Amniotic epithelial cell (primary cell): ENCODE data around the gene INPP4B.

Experiments used
- DNase-seq: peaks from one replicate; pipeline ENCODE4 v3.0.0-alpha.2; 2010; ENCODE audit warnings: low read depth

Gene INPP4B

DNA sequence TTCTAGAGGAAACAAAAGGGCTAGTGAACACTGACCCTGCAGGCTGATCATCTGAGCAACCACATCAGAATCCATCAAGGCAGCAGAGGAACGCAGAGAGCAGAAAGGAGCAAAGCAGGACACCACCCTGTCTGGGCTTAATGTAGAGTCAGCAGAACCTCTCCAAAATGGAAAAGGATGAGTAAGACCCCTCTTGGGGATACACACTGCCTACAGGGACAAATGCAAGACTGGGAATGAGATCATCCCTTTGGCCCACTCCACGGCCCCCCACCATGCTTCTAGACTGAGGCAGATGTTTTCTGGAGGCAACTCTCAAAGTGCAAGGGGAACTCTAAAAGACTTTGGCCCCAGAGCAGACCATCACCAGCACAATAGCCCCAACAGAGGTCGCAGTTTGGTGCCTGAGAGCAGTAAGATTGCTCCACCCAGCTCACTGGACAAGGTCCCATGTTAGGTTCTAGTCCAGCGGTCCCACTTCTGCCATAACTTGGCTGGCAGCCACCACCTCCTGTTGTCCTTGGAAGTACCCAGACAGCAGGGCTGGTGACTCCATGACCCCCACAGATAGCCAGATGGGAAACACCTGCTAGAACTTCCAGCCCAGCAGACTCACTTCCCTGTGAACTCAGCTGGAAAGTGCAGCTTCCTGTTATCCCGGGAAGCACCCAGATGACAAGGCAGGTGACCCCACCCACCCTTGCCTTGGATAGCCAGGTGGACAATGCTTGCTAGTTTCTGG is 372.7 kb downstream of the INPP4B start:
- no peak for DNase-seq

DNA sequence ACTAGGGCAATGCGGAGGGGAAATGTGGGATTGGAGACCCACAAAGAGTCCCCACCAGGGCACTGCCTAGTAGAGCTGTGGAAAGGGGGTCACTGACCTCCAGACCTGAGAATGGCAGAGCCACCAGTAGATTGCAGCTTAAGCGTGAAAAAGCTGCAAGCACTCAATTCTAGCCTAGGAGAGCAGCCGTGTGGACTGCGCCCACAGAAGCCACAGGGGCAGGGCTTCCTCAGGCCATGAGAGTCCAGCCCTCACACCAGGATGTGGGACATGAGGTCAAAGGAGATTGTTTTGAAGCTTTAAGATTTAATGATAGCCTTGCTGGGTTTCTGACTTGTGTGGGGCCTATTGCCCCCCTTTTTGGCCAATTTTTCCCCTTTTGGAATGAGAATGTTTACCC is 379.0 kb downstream of the INPP4B start:
- no peak for DNase-seq

DNA sequence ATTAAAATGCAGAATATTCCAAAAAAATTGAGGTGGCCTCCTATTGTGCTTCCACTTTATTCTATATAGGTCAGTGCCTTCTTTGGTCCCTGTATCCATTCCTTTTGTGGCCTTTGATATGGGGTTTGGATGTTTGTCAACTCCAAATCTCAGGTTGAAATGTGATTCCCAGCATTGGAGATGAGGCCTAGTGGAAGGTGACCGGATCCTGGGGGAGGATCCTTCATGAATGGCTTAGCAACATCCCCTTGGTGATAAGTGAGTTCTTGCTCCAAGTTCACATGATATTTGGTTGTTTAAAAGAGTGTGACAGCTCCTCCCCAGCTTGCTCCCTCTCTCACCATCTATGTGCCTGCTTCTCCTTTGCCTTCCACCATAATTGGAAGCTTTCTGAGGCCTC is 380.6 kb downstream of the INPP4B start:
- DNase-seq: no peak

- peak; percentile 80 for DNase-seq
These were observed 382.9 kb downstream of the INPP4B start for GRCh38 chr4:142463206-142463605.

- no peak for DNase-seq
These were observed 393.8 kb downstream of the INPP4B start for GRCh38 chr4:142452161-142452855.

DNA sequence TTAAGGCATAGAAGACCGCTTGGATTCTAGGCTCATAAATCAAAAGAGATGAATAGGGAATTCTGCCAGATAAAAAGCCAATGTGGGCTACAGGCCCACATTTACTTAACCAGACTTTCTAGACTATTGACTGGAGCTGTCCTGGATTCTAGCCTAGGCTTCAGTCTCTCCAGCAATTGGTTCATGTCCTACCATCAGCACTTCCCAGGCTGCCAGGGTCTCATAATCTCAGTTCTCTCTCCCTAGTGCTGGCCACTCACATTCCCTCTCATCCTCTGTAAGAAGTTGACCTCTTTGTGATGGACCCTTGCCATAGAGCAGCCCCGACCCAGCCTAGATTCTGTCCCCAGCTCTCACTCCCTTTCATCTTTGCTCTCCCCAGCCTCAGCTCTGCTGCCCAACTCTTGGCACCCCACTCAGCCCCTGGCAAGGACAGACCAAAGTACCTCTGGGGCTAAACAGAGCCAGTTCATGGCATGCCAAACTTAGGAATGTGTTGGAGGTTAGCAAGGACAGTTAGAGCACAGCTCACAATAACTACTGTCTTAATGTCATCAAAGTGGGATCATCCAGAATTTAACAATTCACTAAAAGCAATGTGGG is 396.2 kb downstream of the INPP4B start:
- DNase-seq: no peak

GRCh38 chr4:142447009-142447408 is 399.1 kb downstream of the INPP4B start:
- DNase-seq: no peak

DNA sequence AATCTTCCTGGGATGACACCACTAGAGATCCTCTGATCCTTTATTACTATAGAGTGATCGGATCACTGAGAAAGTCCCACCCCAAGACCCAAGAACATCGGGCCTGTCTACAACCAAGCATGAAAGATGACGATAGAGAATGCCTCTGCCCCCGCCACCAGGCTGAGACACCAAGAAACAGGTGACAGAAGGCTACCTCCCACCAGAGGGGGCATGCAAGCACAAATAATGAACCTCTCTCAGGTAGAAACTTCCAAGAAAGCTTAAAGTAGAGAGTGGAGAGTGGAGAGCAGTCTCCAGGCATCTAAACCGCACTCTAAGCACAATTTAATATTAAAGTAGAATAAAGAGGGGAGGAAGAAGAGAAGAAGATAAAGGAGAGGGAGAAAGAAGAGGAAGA is 402.6 kb downstream of the INPP4B start:
- DNase-seq: no peak

DNA sequence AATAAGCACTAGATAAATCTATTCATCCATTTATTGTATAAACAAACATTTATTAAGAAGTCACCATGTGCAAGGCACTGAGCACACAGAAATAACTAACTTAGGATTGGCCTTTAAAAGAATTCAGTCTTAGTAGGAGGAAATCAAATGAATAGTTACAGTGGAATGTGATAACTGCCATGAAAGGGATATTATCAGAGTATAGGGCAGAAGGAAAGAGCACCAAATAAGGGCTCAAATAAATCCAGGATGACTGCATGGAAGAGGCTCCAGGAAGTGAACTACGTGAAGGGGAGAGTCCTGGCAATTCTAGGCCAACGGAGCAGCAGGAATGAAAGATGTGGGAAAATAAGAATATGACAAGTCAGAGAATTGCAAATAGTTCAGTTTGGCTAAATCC is 406.0 kb downstream of the INPP4B start:
- DNase-seq: peak; percentile 23

GRCh38 chr4:142435599-142436235 is 410.4 kb downstream of the INPP4B start:
- peak; percentile 6 for DNase-seq

DNA sequence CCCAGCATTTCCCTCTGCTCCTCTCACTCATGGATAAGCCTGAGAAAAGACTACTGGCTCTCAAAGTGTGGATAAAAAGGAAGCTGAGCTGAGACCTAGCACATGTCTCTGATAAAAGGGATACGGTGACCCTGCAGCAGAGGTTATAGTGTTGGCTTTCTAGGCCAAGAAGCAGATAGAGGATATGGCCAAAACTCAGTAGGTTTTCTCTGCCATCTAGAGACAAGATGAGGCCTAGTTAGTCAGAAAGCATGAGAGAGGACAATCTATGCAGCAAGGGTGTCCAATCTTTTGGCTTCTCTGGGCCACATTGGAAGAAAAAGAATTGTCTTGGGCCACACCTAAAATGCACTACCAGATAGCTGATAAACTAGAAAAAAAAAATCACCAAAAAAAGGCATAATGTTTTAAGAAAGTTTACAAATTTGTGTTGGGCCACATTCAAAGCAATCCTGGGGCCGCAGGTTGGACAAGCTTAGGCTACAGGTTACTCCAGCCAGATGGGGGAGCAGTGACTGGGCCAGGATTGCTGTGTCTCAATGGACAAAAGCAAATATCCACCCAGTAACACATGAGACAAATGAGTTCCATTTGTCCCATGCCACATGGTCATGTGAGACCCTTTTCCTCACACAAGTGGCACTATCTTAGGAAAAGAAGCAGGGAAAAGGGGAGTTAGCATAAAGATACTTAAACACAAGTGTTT is 411.4 kb downstream of the INPP4B start:
- DNase-seq: no peak

DNA sequence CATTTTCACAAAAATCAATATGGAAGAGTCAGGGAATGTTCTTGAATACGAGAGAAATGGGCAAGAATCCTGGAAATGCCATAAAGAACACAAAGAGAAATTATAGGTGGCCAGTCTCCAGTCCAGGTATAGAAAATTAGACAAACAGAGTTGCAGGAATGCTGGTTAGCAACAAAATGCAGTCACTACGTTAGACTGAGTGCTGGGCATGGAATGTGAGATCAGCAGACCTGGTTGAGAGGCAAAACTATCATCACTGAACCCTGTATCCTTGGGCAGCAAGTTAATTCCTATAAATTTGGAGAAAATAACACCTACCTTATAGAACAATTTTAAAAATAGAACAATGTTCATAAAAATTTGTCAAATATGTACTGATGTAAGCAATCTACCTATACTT is 417.4 kb downstream of the INPP4B start:
- DNase-seq: no peak

DNA sequence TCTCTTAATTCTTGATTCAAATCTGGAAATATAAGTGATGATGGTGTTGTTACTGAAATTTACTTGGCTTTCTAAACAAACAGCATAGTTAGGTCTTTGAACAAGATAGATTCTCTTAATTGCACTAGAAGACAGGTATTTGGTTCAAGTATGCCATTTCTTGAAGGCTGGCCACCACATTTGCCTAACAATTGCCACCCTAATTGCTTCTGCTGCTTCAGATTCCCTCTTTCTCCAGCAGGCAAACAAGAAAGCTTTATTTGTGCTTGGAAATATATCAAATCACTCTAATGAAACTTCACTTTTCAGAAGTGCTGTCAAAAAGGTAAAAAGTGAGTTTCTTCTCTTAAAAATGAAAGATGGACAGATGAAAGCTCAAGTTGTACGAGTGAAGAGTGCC is 418.6 kb downstream of the INPP4B start:
- no peak for DNase-seq

DNA sequence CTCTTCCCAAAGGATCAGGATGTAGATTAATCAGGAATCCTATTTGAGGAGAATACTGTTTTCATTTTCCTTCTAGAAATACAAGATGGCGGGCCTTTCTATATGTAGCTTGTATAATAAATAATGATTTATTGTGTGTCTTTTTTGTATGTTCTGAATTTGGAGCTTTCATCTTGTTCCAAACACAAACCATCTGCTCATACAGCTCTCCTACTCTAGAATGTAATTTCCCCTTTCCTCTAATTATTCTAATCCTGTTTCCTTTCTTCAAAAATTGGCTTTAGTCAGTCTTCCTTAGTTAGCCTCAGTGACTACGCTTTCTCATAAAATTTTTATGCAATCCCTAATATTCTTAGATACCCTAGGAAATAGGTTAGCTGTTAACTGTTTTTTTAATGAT is 422.2 kb downstream of the INPP4B start:
- DNase-seq: no peak

- peak; percentile 56 for DNase-seq
These were observed 425.6 kb downstream of the INPP4B start for GRCh38 chr4:142420311-142421095.

DNA sequence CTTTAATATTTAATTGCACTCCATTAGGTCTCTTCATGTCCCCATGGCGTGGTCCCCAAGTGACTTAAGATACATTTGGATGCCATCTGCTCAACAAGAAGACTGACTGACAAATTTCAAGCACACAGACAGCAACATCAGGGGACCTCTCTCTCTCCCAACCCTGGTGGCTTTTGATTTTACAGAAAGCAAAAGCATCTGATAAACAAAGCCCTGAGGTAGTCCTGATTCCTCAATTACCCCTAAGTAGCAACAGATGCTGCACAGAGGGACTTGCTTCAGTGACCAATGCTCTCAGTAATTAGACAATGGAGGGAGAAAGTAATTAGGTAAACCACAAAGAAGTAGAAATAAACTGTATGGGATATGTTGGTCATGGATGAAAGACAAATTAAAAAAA is 426.4 kb downstream of the INPP4B start:
- no peak for DNase-seq

DNA sequence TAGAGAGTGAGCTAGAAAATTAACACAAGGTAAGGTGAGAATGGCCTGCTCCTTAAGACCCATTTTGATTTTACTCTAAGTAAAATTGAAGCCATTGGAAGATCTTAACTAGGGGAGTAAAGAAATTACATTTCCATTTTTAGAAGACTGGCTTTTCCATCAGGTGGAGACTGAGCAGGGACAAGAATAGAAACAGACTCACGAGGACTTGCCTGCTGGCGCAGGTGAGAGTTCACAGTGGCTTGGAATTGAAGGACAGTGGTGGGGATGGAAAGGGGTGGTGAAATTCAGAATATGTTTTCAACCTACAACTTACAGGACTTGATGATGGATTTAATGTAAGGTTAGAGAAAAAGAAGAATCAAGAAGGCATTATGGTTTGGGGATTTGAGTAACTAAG is 427.4 kb downstream of the INPP4B start:
- DNase-seq: no peak

- DNase-seq: peak; percentile 35
These were observed 429.3 kb downstream of the INPP4B start for GRCh38 chr4:142416711-142417275.

DNA sequence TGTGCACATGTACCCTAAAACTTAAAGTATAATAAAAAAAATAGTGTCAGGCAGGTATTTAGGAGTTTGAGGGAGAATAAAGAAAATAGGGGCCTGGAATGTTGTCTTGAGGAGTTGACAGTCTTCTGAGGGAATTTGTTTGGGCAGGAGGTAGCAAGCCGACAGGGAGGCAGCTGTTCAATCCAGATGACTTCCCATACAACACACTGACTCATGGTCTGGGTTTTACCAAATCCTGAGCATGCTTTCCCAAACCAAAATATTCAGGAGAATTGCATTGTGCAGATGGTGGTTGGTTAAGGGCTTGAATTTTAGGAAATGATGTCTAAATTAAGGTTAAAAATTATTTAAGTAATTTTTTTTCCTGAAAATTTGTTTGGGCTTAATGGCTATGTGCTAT is 430.0 kb downstream of the INPP4B start:
- DNase-seq: no peak

DNA sequence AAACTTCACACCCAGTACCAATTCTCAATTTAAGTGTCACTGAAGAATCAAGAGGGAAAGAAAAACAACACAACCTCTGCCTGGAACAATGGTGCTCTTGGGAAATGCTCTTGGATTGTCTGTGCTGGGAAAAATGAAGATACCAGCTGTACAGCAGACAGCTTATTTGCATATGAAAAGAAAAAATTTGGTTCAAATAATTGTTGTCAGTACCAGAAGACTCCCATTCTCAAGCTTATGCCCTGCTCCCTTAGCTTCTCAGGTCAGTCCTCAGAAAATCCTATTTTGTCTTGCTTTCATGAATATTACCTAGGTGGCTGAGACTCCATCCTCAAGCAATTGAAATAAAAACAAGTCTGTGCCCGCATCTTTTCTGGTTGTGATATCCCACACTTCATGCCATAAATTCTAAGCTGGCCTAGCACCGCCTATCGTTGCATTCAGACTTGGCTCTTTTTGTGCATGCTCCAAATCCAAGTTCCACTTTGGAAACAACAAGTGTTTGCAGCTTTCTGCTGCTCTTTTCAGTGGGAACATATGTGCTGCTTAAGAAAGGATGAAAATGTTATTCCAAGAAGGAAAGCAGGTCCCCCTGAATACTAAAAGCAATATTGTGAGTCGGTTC is 431.6 kb downstream of the INPP4B start:
- no peak for DNase-seq

- no peak for DNase-seq
These were observed 432.6 kb downstream of the INPP4B start for GRCh38 chr4:142413485-142413884.
